HG03066 (cell line): ENCODE measurements around the gene EPHX1.
"Not testable (repeated sequence)": the region's sequence is repeated elsewhere in the genome, so short reads cannot be mapped to it uniquely, and the experiment has no call there.

ENCODE experiments used
- ATAC-seq: cut with Tn5 transposase; IDR thresholded peaks from one replicate; pipeline ENCODE4 v1.9.1; 2021; ENCODE audit warnings: low read depth; ENCODE audit not compliant: unreplicated experiment

Gene EPHX1

GRCh38 chr1:225777058-225777582, 32.8 kb upstream of the EPHX1 start:
- ATAC-seq = peak; percentile 21

GRCh38 chr1:225777583-225778336, 32.2 kb upstream of the EPHX1 start, which contains the start of gene SRP9:
SRP9 (plus strand) TSS chr1:225777826; CDS start chr1:225777941, 115 bp downstream.
- peak; percentile 99 for ATAC-seq

- ATAC-seq = no peak
Observed at GRCh38 chr1:225778337-225778669, 31.6 kb upstream of the EPHX1 start.

GRCh38 chr1:225779165-225779564, 30.8 kb upstream of the EPHX1 start:
- not testable (repeated sequence) for ATAC-seq

- no peak for ATAC-seq
Observed at GRCh38 chr1:225780134-225780533, 29.8 kb upstream of the EPHX1 start.

- no peak for ATAC-seq
Observed at GRCh38 chr1:225780630-225781029, 29.3 kb upstream of the EPHX1 start.

GRCh38 chr1:225789142-225789541, 20.8 kb upstream of the EPHX1 start:
- ATAC-seq = not testable (repeated sequence)

GRCh38 chr1:225794954-225795353, 15.0 kb upstream of the EPHX1 start:
- ATAC-seq = no peak

- not testable (repeated sequence) for ATAC-seq
Observed at GRCh38 chr1:225796097-225796496, 13.8 kb upstream of the EPHX1 start.

- not testable (repeated sequence) for ATAC-seq
Observed at GRCh38 chr1:225801146-225801545, 8.8 kb upstream of the EPHX1 start.

- no peak for ATAC-seq
Observed at GRCh38 chr1:225806249-225806648, 3.7 kb upstream of the EPHX1 start.

- ATAC-seq = not testable (repeated sequence)
Observed at GRCh38 chr1:225806736-225807135, 3.2 kb upstream of the EPHX1 start.

GRCh38 chr1:225808136-225808535, 1.8 kb upstream of the EPHX1 start:
- ATAC-seq = no peak

GRCh38 chr1:225810579-225811538, 935 bp downstream of the EPHX1 start:
- not testable (repeated sequence) for ATAC-seq

- no peak for ATAC-seq
Observed at GRCh38 chr1:225811622-225812487, 1.9 kb downstream of the EPHX1 start.

- no peak for ATAC-seq
Observed at GRCh38 chr1:225812488-225813213, 2.7 kb downstream of the EPHX1 start.

GRCh38 chr1:225813214-225813964, 3.5 kb downstream of the EPHX1 start:
- no peak for ATAC-seq

- ATAC-seq = no peak
Observed at GRCh38 chr1:225814381-225814780, 4.5 kb downstream of the EPHX1 start.

GRCh38 chr1:225815090-225815489, 5.2 kb downstream of the EPHX1 start:
- ATAC-seq = not testable (repeated sequence)
